Measurements from ENCODE around the gene SEC14L6.

- no peak for TF ChIP-seq CTCF (IDR thresholded peaks at IDR 0.05; ENCODE audit: low read depth, low read length)
- no peak for TF ChIP-seq POLR2A (IDR thresholded peaks at IDR 0.05; ENCODE audit: extremely low read depth, insufficient read length)
- TF ChIP-seq, protein P1, sequence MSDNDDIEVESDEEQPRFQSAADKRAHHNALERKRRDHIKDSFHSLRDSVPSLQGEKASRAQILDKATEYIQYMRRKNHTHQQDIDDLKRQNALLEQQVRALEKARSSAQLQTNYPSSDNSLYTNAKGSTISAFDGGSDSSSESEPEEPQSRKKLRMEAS (IDR thresholded peaks at IDR 0.05; ENCODE audit: low read depth, low read length): no peak
- TF ChIP-seq MYC (IDR thresholded peaks at IDR 0.05; ENCODE audit: low read depth, low read length): no peak
Measured at GRCh38 chr22:30565341-30565740, 18.8 kb upstream of the SEC14L6 start.

Measured in NB4 (cell line).